Bronchial epithelial cell (primary cell): ENCODE data around the gene PAK1. TPM values are rescaled to one million over a fixed set of nuclear protein-coding genes. Genes with fewer than 3 reads are reported as not detected.

Source experiments
- DNase-seq: peaks from one replicate; pipeline ENCODE4 v3.0.0-alpha.2; 2010; ENCODE audit warnings: low read depth
- FAIRE-seq: peaks from 2 replicates; lab custom pipeline; 2011; peaks lifted over from hg19 to GRCh38; lab: Jason Lieb, UNC
- H3K27me3 ChIP-seq: 2 replicates; pipeline ENCODE4 v1.5.1; 2011; ENCODE audit warnings: low read length; ENCODE audit not compliant: control insufficient read depth, insufficient read depth
- H3K36me3 ChIP-seq: 2 replicates; pipeline ENCODE4 v1.5.1; 2011; ENCODE audit warnings: low read length; ENCODE audit not compliant: control insufficient read depth, insufficient read depth
- H3K4me3 ChIP-seq: 2 replicates; pipeline ENCODE4 v1.5.1; 2011; ENCODE audit warnings: mild to moderate bottlenecking, low read depth, low read length, control low read depth
- total RNA-seq: library from RNA; depleted of rRNA; stranded (reverse); fragments of >200 nt; gene quantifications from 2 replicates; pipeline ENCODE4 v1.2.1, GENCODE V29; 2014
- TF ChIP-seq, protein P1 (sequence below): IDR thresholded peaks from 2 replicates; pipeline ENCODE4 v1.5.1; 2011; ENCODE audit warnings: mild to moderate bottlenecking, moderate library complexity, low read length, control low read depth, inconsistent platforms; ENCODE audit not compliant: insufficient read depth, severe bottlenecking

PAK1 gene
- total RNA-seq, result 35.8 and 59.5 TPM in 2 replicates

DNA sequence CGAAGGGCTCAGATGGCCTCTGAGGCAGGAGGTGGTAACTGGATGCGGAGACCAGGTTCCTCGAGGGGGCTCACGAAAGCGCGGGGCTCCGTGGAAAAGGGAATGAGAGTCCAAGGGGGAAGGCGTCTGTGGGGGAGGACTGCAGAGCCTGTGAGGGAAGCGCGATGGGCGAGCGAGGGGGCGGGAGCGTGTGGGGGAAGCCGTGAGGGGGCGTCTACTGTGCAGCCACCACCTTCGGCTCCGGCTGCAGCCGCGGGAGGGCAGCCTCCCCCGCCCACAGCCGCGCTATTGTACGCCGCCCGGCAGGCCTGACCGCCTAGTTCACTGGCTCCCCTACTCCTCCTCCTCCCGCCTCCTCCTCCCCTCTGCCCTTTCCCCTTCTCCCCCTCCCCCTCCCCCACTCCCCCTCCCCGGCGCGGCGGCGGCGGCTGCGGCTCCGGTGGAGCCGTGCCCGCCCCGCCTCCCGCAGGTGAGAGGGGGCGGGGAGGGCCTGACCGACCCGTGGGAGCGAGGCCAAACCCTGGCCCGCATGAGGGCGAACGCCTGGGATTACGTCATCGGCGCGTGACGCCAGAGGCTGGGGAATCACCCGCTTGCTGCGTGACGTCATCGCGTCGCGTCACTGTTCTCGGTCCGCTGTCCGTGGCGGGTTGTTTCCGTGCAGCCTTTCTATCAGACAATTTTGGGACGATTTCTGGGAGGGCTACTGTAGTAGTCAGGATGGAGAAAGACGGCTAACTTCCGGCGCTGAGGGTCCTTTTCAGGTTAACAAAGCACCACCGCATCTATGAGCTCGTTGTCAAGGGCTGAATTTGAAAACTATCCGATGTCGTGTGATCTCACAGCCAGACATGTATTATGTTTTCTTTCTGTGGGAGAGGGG, at the start of gene PAK1:
Gene PAK1, minus strand, starts transcription at position 294 of the 883 bp plus-strand sequence. CDS start 81,574 bp downstream, outside the sequence.
- TF ChIP-seq, protein P1, sequence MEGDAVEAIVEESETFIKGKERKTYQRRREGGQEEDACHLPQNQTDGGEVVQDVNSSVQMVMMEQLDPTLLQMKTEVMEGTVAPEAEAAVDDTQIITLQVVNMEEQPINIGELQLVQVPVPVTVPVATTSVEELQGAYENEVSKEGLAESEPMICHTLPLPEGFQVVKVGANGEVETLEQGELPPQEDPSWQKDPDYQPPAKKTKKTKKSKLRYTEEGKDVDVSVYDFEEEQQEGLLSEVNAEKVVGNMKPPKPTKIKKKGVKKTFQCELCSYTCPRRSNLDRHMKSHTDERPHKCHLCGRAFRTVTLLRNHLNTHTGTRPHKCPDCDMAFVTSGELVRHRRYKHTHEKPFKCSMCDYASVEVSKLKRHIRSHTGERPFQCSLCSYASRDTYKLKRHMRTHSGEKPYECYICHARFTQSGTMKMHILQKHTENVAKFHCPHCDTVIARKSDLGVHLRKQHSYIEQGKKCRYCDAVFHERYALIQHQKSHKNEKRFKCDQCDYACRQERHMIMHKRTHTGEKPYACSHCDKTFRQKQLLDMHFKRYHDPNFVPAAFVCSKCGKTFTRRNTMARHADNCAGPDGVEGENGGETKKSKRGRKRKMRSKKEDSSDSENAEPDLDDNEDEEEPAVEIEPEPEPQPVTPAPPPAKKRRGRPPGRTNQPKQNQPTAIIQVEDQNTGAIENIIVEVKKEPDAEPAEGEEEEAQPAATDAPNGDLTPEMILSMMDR, result peak; percentile 44
- Histone ChIP-seq H3K4me3 (peak within 1 kb of the TSS; percentile 70), H3K36me3 (no peaks in the 10 kb centered on the region), H3K27me3 (no peaks in the 10 kb centered on the region)
- peak; percentile 77 for DNase-seq
- no peak for FAIRE-seq

DNA sequence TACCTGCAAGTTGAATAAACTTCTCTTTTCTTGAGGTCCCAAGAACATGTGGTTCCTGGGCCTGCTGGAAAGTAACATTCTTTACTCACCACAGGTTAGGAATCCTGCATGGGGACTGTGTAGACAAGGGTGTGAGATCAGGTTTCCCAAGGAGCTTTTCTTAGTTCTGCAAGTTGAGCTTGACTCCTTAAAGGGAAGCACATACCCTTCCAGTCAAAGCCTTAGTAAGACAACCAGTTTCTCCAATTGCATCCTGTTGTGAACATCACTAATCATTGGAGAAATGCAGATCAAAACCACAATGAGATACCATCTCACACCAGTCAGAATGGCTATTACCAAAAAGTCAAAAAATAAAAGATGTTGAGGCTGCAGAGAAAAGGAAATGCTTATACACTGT, 48.3 kb upstream of the PAK1 start:
- no peak for FAIRE-seq
- no peak for DNase-seq
- TF ChIP-seq, protein P1, result no peak
- Histone ChIP-seq H3K27me3 (no peaks in the 10 kb centered on the region), H3K4me3 (no peak overlapping the region), H3K36me3 (no peaks in the 10 kb centered on the region)

DNA sequence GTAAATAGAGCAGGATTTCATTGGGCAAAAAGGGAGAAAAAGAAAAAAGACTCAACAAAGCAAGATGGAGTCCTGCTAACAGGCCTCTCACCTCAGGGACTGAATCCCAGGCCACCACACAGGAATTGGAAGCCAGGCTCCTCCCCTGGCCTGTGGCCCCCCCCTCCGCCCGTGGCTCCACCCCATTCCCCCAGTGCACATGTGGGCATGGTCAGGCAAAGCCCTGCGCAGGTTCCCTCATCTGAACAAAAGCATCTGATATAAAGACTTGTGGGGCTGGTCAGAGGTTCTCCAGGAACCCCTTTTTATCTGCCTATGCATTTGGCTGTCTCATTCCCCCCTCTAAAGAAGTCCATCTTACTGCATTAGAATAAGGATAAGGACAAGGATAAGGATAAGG, 46.0 kb upstream of the PAK1 start:
- no peak overlapping the region for H3K4me3 ChIP-seq
- no peak for FAIRE-seq
- no peaks in the 10 kb centered on the region for H3K27me3 ChIP-seq
- H3K36me3 ChIP-seq, result no peaks in the 10 kb centered on the region
- TF ChIP-seq, protein P1, result no peak
- no peak for DNase-seq

DNA sequence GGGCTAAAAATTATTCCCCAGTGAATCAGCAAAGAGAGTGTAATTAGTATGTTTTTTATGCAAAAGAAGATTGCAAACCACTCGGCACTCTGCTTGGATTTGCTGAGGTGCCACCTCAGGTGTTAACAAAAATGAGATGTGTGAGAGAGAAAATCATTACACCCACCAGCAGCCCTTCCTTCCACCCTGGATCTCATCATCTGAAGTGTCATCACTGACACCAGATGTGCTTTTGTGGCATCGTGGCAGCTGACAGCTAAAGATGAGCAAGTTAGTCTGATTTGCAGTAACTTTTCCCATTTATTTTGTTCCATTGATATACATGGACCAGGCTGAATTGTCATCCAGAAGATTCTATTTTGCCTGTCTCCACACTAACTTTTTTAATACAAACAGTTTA, 44.6 kb upstream of the PAK1 start:
- DNase-seq (no peak), FAIRE-seq (no peak)
- Histone ChIP-seq H3K4me3 (no peak overlapping the region), H3K36me3 (no peaks in the 10 kb centered on the region), H3K27me3 (no peaks in the 10 kb centered on the region)
- TF ChIP-seq, protein P1, result no peak

DNA sequence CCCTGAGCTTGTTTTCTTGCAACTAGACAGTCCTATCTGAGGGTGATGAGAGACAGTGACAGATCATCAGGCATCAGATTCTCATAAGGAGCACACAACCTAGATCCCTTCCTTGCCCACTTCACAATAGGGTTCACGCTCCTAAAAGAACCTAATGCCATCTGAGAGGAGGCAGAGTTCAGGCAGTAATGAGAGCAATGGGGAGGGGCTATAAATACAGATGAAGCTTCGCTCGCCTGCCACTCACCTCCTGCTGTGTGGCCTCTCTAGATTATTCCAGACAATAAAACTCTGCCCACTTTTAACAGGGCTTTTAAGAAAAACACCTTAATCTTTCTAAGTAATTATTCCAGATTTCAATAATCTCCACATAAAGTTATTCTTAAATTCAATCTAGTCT, 43.9 kb upstream of the PAK1 start:
- Histone ChIP-seq H3K27me3 (no peaks in the 10 kb centered on the region), H3K36me3 (no peaks in the 10 kb centered on the region), H3K4me3 (no peak overlapping the region)
- TF ChIP-seq, protein P1, result no peak
- DNase-seq, result no peak
- no peak for FAIRE-seq
